ENCODE data around the gene LIN54.

GRCh38 chr4:82965763-82966162 lies 44.9 kb downstream of the LIN54 start:
- TF ChIP-seq MLX (CRISPR knock-in tag; IDR thresholded peaks at IDR 0.05) (no peak), MAFK (conservative IDR thresholded peaks at IDR 0.05 in 1 of 2, IDR thresholded peaks at IDR 0.05 in 1 of 2; ENCODE audit: low read length in 2 of 2) (no peak), RNF2 (conservative IDR thresholded peaks at IDR 0.05; ENCODE audit: low read depth) (no peak), JUNB (CRISPR knock-in tag; IDR thresholded peaks at IDR 0.05; ENCODE audit: borderline replicate concordance) (no peak), BRCA1 (CRISPR knock-in tag; IDR thresholded peaks at IDR 0.05) (no peak), CBX5 (CRISPR knock-in tag; IDR thresholded peaks at IDR 0.05; ENCODE audit: borderline replicate concordance) (no peak), EHMT2 (IDR thresholded peaks at IDR 0.05; ENCODE audit: borderline replicate concordance, low read depth, low read length) (no peak)
- TF ChIP-seq, protein P1, sequence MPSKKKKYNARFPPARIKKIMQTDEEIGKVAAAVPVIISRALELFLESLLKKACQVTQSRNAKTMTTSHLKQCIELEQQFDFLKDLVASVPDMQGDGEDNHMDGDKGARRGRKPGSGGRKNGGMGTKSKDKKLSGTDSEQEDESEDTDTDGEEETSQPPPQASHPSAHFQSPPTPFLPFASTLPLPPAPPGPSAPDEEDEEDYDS (CRISPR knock-in tag; IDR thresholded peaks at IDR 0.05) = no peak
- TF ChIP-seq, protein P2, sequence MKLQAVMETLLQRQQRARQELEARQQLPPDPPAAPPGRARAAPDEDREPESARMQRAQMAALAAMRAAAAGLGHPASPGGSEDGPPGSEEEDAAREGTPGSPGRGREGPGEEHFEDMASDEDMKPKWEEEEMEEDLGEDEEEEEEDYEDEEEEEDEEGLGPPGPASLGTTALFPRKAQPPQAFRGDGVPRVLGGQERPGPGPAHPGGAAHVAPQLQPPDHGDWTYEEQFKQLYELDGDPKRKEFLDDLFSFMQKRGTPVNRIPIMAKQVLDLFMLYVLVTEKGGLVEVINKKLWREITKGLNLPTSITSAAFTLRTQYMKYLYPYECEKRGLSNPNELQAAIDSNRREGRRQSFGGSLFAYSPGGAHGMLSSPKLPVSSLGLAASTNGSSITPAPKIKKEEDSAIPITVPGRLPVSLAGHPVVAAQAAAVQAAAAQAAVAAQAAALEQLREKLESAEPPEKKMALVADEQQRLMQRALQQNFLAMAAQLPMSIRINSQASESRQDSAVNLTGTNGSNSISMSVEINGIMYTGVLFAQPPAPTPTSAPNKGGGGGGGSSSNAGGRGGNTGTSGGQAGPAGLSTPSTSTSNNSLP (IDR thresholded peaks at IDR 0.05; ENCODE audit: low read depth, low read length) = no peak
